MM.1S (cell line): Measurements from ENCODE around the gene ARL15.

Source experiments
- DNase-seq: peaks from one replicate; pipeline ENCODE4 v3.0.0-alpha.2; 2015
- H2AFZ ChIP-seq: fragments of 300-600 bp; sonication (generic); 2 replicates; pipeline ENCODE4 v1.6.0; 2016; ENCODE audit warnings: antibody characterized with exemption, low read length
- H3F3A ChIP-seq: fragments of 300-600 bp; sonication (generic); 2 replicates; pipeline ENCODE4 v1.6.1; 2016; ENCODE audit warnings: mild to moderate bottlenecking, antibody characterized with exemption, low read length, moderate library complexity, mixed read lengths; ENCODE audit not compliant: insufficient read depth
- H3K27ac ChIP-seq: fragments of 300-600 bp; sonication (generic); 2 replicates; pipeline ENCODE4 v1.5.1; 2016; ENCODE audit warnings: mild to moderate bottlenecking, low read length
- H3K27me3 ChIP-seq: fragments of 300-600 bp; sonication (generic); replicated peaks from 2 replicates; pipeline ENCODE4 v1.6.0; 2016; ENCODE audit warnings: low read length; ENCODE audit not compliant: insufficient read depth
- H3K36me3 ChIP-seq: fragments of 300-600 bp; sonication (generic); replicated peaks from 2 replicates; pipeline ENCODE4 v1.6.1; 2016; ENCODE audit warnings: mild to moderate bottlenecking, low read length, mixed read lengths; ENCODE audit not compliant: insufficient read depth
- H3K4me1 ChIP-seq: fragments of 300-600 bp; sonication (generic); 2 replicates; pipeline ENCODE4 v1.6.1; 2016; ENCODE audit warnings: low read length, mixed read lengths
- H3K4me2 ChIP-seq: fragments of 300-600 bp; sonication (generic); 2 replicates; pipeline ENCODE4 v1.6.0; 2016; ENCODE audit warnings: low read depth, low read length
- H3K4me3 ChIP-seq: fragments of 300-600 bp; sonication (generic); 2 replicates; pipeline ENCODE4 v1.5.1; 2016; ENCODE audit warnings: low read length, mixed read lengths
- H3K79me2 ChIP-seq: fragments of 300-600 bp; sonication (generic); 2 replicates; pipeline ENCODE4 v1.6.1; 2016; ENCODE audit warnings: mixed run types, low read length, mixed read lengths
- H3K9ac ChIP-seq: fragments of 300-600 bp; sonication (generic); 2 replicates; pipeline ENCODE4 v1.6.1; 2016; ENCODE audit warnings: low read length, mixed read lengths
- H3K9me2 ChIP-seq: fragments of 300-600 bp; sonication (generic); replicated peaks from 2 replicates; pipeline ENCODE4 v1.6.1; 2016; ENCODE audit warnings: mild to moderate bottlenecking, low read length, mixed read lengths; ENCODE audit not compliant: insufficient read depth
- H3K9me3 ChIP-seq: fragments of 300-600 bp; sonication (generic); replicated peaks from 2 replicates; pipeline ENCODE4 v1.6.1; 2016; ENCODE audit warnings: mild to moderate bottlenecking, low read length, mixed read lengths; ENCODE audit not compliant: insufficient read depth
- H4K20me1 ChIP-seq: fragments of 300-600 bp; sonication (generic); 2 replicates; pipeline ENCODE4 v1.6.1; 2016; ENCODE audit warnings: mild to moderate bottlenecking, low read length, moderate library complexity, mixed read lengths; ENCODE audit not compliant: insufficient read depth
- CTCF ChIP-seq: fragments of 300-600 bp; sonication (generic); IDR thresholded peaks from 2 replicates; pipeline ENCODE4 v1.5.1; 2016; ENCODE audit warnings: antibody characterized with exemption, low read length, mixed read lengths
- EZH2 ChIP-seq: fragments of 300-600 bp; sonication (generic); optimal IDR thresholded peaks from 2 replicates; pipeline ENCODE3; 2017; ENCODE audit warnings: low read depth, mild to moderate bottlenecking, antibody characterized with exemption, low read length, mixed read lengths
- EZH2phosphoT487 ChIP-seq: fragments of 300-600 bp; sonication (generic); IDR thresholded peaks from 2 replicates; pipeline ENCODE4 v1.6.1; 2018; ENCODE audit warnings: antibody characterized with exemption, low read length

ARL15 gene

GRCh38 chr5:54226215-54226614 is 84.2 kb downstream of the ARL15 start:
- no peak overlapping the region for H2AFZ ChIP-seq
- no peaks in the 10 kb centered on the region for H3K9me3 ChIP-seq
- H3K27me3 ChIP-seq: no peaks in the 10 kb centered on the region
- no peak overlapping the region for H3K27ac ChIP-seq
- no peaks in the 10 kb centered on the region for H4K20me1 ChIP-seq
- no peaks in the 10 kb centered on the region for H3F3A ChIP-seq
- no peaks in the 10 kb centered on the region for H3K9me2 ChIP-seq
- DNase-seq: no peak
- H3K79me2 ChIP-seq: no peaks in the 10 kb centered on the region
- H3K4me2 ChIP-seq: no peak overlapping the region
- no peak overlapping the region for H3K9ac ChIP-seq
- no peak overlapping the region for H3K4me3 ChIP-seq
- H3K36me3 ChIP-seq: no peaks in the 10 kb centered on the region
- no peaks in the 10 kb centered on the region for H3K4me1 ChIP-seq
- no peak for TF ChIP-seq EZH2
- no peak for TF ChIP-seq EZH2phosphoT487
- no peak for TF ChIP-seq CTCF

DNA sequence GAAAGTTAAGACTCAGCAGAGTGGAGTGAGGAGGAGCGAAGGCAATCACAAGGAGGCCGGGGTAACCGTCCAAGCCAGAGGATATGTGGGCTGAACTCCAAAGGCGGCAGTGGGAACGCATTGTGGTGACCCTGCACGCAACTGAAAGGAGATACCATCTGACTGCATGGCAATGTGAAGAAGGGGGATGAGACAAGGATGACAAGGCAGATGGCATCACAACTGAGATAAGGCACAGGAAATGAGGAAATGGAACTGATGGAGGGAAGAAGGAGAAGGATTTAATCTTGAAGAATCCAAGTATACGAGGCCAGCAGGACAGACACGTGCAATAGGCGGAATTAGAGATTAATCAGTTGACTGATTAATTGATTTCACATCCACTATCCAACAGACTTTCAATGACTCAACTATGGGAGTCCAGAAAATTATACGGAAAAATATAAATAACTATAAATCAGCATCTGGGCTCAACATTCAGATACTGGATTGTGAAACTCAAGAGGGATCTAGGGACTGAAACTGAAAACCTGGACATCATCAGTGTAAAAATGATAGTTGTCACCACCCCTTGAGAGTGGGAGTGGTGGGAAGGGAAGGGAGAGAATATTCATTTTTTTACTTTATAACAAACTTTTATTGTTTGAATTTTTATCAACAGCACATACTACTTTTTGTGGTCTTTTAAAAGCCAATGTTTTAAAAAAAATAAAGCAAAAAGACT is 86.1 kb downstream of the ARL15 start:
- H3F3A ChIP-seq: no peaks in the 10 kb centered on the region
- H3K9ac ChIP-seq: no peak overlapping the region
- H3K36me3 ChIP-seq: no peaks in the 10 kb centered on the region
- no peak overlapping the region for H3K27ac ChIP-seq
- H3K9me3 ChIP-seq: no peaks in the 10 kb centered on the region
- no peak for DNase-seq
- no peak overlapping the region for H3K4me2 ChIP-seq
- H4K20me1 ChIP-seq: no peaks in the 10 kb centered on the region
- no peaks in the 10 kb centered on the region for H3K79me2 ChIP-seq
- TF ChIP-seq CTCF: no peak
- no peak for TF ChIP-seq EZH2phosphoT487
- TF ChIP-seq EZH2: no peak
- no peaks in the 10 kb centered on the region for H3K27me3 ChIP-seq
- no peak overlapping the region for H2AFZ ChIP-seq
- H3K4me1 ChIP-seq: no peaks in the 10 kb centered on the region
- H3K9me2 ChIP-seq: no peaks in the 10 kb centered on the region
- H3K4me3 ChIP-seq: no peak overlapping the region

- no peak overlapping the region for H3K4me3 ChIP-seq
- no peaks in the 10 kb centered on the region for H4K20me1 ChIP-seq
- no peak overlapping the region for H3K9ac ChIP-seq
- no peaks in the 10 kb centered on the region for H3K9me2 ChIP-seq
- H3K27ac ChIP-seq: no peak overlapping the region
- H3K4me1 ChIP-seq: no peaks in the 10 kb centered on the region
- no peaks in the 10 kb centered on the region for H3K36me3 ChIP-seq
- H3K4me2 ChIP-seq: no peak overlapping the region
- no peaks in the 10 kb centered on the region for H3K79me2 ChIP-seq
- no peaks in the 10 kb centered on the region for H3K27me3 ChIP-seq
- DNase-seq: no peak
- TF ChIP-seq CTCF (no peak), EZH2phosphoT487 (no peak), EZH2 (no peak)
- no peak overlapping the region for H2AFZ ChIP-seq
- no peaks in the 10 kb centered on the region for H3F3A ChIP-seq
- no peaks in the 10 kb centered on the region for H3K9me3 ChIP-seq
Observed at GRCh38 chr5:54222336-54222735, 88.0 kb downstream of the ARL15 start.
